OCI-LY7 (cell line): ENCODE results near the gene AFF3. TPM values are rescaled to one million over a fixed set of nuclear protein-coding genes. Genes with fewer than 3 reads are reported as not detected.

ENCODE experiments used
- BruUV-seq: library from RNA; stranded (reverse); fragments of 400-500 nt; replicated peaks from 2 replicates; lab custom pipeline; 2021; lab: Mats Ljungman, UMichigan
- CTCF ChIA-PET: fragments of 300-600 bp; sonication (Branson Sonifier 250); formaldehyde crosslinking; loops from one replicate; lab custom pipeline; 2022; ENCODE audit warnings: antibody characterized with exemption; ENCODE audit not compliant: unreplicated experiment; lab: Charles Lee
- POLR2A ChIA-PET: fragments of 300-600 bp; sonication (Branson Sonifier 250); formaldehyde crosslinking; loops from one replicate; lab custom pipeline; 2022; ENCODE audit warnings: antibody characterized with exemption; lab: Charles Lee
- DNase-seq: peaks from one replicate; pipeline ENCODE4 v3.0.0-alpha.2; 2015; ENCODE audit warnings: low spot score
- H2AFZ ChIP-seq: fragments of 200-600 bp; sonication (generic), shearing (Covaris generic); 2 replicates; pipeline ENCODE4 v1.6.1; 2014; ENCODE audit warnings: mild to moderate bottlenecking, antibody characterized with exemption, low read length, moderate library complexity
- H3K27ac ChIP-seq: fragments of 200-600 bp; sonication (generic); 2 replicates; pipeline ENCODE4 v1.5.1; 2014; ENCODE audit warnings: mixed run types, low read depth, mild to moderate bottlenecking, moderate library complexity, low read length, inconsistent platforms; ENCODE audit not compliant: poor library complexity, severe bottlenecking
- H3K36me3 ChIP-seq: fragments of 200-600 bp; sonication (generic); 2 replicates; pipeline ENCODE4 v1.6.1; 2014; ENCODE audit warnings: mild to moderate bottlenecking, antibody characterized with exemption, low read length, moderate library complexity, mixed read lengths; ENCODE audit not compliant: insufficient read depth
- H3K4me1 ChIP-seq: fragments of 200-600 bp; sonication (generic); 2 replicates; pipeline ENCODE4 v1.5.1; 2014; ENCODE audit warnings: mild to moderate bottlenecking, low read length; ENCODE audit not compliant: insufficient read depth, poor library complexity, severe bottlenecking
- H3K4me2 ChIP-seq: fragments of 200-600 bp; sonication (generic); 2 replicates; pipeline ENCODE4 v1.6.1; 2014; ENCODE audit warnings: mild to moderate bottlenecking, low read length
- H3K4me3 ChIP-seq: fragments of 200-600 bp; sonication (generic); 2 replicates; pipeline ENCODE4 v1.5.1; 2014; ENCODE audit warnings: mild to moderate bottlenecking, low read depth, low read length; ENCODE audit not compliant: poor library complexity, severe bottlenecking
- H3K79me2 ChIP-seq: fragments of 200-600 bp; sonication (generic); 2 replicates; pipeline ENCODE4 v1.6.1; 2016; ENCODE audit warnings: low read depth, mild to moderate bottlenecking, low read length, moderate library complexity, mixed read lengths; ENCODE audit not compliant: insufficient read depth
- H3K9me2 ChIP-seq: fragments of 200-600 bp; sonication (generic); 2 replicates; pipeline ENCODE4 v1.6.1; 2016; ENCODE audit warnings: mild to moderate bottlenecking, low read length, mixed read lengths; ENCODE audit not compliant: insufficient read depth
- H3K9me3 ChIP-seq: fragments of 200-600 bp; sonication (generic); 2 replicates; pipeline ENCODE4 v1.6.1; 2014; ENCODE audit warnings: mild to moderate bottlenecking, mixed run types, low read length, mixed read lengths
- H4K20me1 ChIP-seq: fragments of 200-600 bp; sonication (generic); 2 replicates; pipeline ENCODE4 v1.6.1; 2014; ENCODE audit warnings: mild to moderate bottlenecking, antibody characterized with exemption, low read length, moderate library complexity, mixed read lengths; ENCODE audit not compliant: insufficient read depth
- CTCF ChIP-seq: fragments of 200-600 bp; sonication (generic); conservative IDR thresholded peaks from 2 replicates; pipeline ENCODE4 v1.5.1; 2014; ENCODE audit warnings: mild to moderate bottlenecking, antibody characterized with exemption, low read length, moderate library complexity, mixed read lengths
- EZH2phosphoT487 ChIP-seq: fragments of 200-600 bp; sonication (generic); IDR thresholded peaks from 2 replicates; pipeline ENCODE4 v1.6.1; 2018; ENCODE audit warnings: low read depth, borderline replicate concordance, mild to moderate bottlenecking, mixed run types, antibody characterized with exemption, low read length, moderate library complexity, mixed read lengths
- intact Hi-C: fragments of 100-400 bp; cut with micrococcal nuclease; formaldehyde crosslinking; loops from one replicate; pipeline ENCODE4 v1.10.0; 2022; ENCODE audit not compliant: unreplicated experiment
- total RNA-seq, 2 experiments: library from RNA; depleted of rRNA in 1 of 2; stranded (reverse); fragments of >200 nt in 1 of 2; shearing (Covaris generic) in 1 of 2; gene quantifications; 2 replicates each; pipeline ENCODE4 v1.2.3, GENCODE V29; 2014 to 2022

Gene AFF3
- total RNA-seq, 2 experiments from 2014 or later = 131 to 133 TPM

GRCh38 chr2:99833586-99834201 is 308.7 kb downstream of the AFF3 start:
- CTCF ChIA-PET = no interaction called here
- H2AFZ ChIP-seq = no peak overlapping the region
- POLR2A ChIA-PET = no interaction called here
- no peak overlapping the region for H3K4me2 ChIP-seq
- no peak overlapping the region for H3K4me3 ChIP-seq
- no peaks in the 10 kb centered on the region for H3K79me2 ChIP-seq
- peaks cover 79% of the 10 kb centered on the region for H3K36me3 ChIP-seq
- no peak for TF ChIP-seq CTCF
- TF ChIP-seq EZH2phosphoT487 = no peak
- intact Hi-C loops = no loop called here
- H3K9me2 ChIP-seq = no peaks in the 10 kb centered on the region
- no peak overlapping the region for H3K27ac ChIP-seq
- no TSS peak for BruUV-seq
- peaks cover 4% of the 10 kb centered on the region for H3K4me1 ChIP-seq
- H4K20me1 ChIP-seq = no peaks in the 10 kb centered on the region
- no peaks in the 10 kb centered on the region for H3K9me3 ChIP-seq
- no peak for DNase-seq

DNA sequence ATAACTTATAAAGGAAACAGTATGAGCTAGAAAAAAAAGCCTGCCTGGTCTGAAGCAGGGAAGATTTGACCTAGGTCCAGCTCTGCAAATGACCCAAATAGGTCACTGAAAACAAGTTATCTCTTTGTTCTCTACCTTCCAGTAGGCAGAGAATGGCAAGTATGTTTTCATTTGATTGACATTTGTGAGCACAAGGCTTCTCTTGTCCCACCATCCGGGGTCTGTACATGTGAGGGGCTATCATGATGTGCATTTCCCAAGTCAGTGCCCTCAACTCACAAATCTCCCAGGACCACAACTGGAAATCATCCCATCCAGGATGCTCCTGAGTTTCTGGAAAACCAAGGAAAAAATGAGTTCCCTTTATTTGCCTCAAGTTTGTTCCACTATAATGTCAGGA is 309.5 kb downstream of the AFF3 start:
- POLR2A ChIA-PET = no interaction called here
- H3K9me3 ChIP-seq = no peaks in the 10 kb centered on the region
- no peak overlapping the region for H2AFZ ChIP-seq
- BruUV-seq = no TSS peak
- H3K4me3 ChIP-seq = no peak overlapping the region
- peaks cover 11% of the 10 kb centered on the region for H3K4me1 ChIP-seq
- CTCF ChIA-PET = no interaction called here
- H3K36me3 ChIP-seq = peaks cover 82% of the 10 kb centered on the region
- H4K20me1 ChIP-seq = no peaks in the 10 kb centered on the region
- TF ChIP-seq CTCF (no peak), EZH2phosphoT487 (no peak)
- no peak overlapping the region for H3K27ac ChIP-seq
- H3K4me2 ChIP-seq = no peak overlapping the region
- H3K79me2 ChIP-seq = no peaks in the 10 kb centered on the region
- no peaks in the 10 kb centered on the region for H3K9me2 ChIP-seq
- intact Hi-C loops = no loop called here
- DNase-seq = no peak

DNA sequence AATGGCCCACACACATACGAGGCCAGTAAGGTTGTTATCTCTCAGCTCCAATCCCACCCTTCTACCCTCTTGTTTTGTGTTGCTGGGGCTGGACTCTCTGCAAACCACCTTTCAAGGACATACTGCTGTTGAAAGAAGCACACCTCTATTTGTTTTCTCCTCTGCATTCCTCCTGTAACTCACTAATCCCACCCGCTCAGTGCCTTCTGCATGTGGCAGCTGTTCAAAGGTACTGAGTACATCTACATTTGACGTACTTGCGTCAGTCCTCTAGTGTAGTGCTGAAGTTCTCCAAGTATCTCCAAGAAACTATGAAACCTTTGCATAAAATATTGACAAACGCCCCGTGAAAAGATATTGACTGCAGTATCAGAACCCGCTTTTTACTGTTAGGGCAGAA is 310.6 kb downstream of the AFF3 start:
- Histone ChIP-seq H3K4me3 (no peak overlapping the region), H3K79me2 (no peaks in the 10 kb centered on the region), H3K9me2 (no peaks in the 10 kb centered on the region), H3K36me3 (peaks cover 74% of the 10 kb centered on the region), H3K27ac (no peak overlapping the region), H3K4me2 (no peak overlapping the region), H3K4me1 (peaks cover 23% of the 10 kb centered on the region), H4K20me1 (no peaks in the 10 kb centered on the region), H2AFZ (no peak overlapping the region), H3K9me3 (no peaks in the 10 kb centered on the region)
- TF ChIP-seq CTCF (no peak), EZH2phosphoT487 (no peak)
- intact Hi-C loops = no loop called here
- ChIA-PET POLR2A (no interaction called here), CTCF (no interaction called here)
- no peak for DNase-seq
- BruUV-seq = no TSS peak
